Naive thymus-derived CD8-positive, alpha-beta T cell (primary cell): Measurements from ENCODE around the gene GDF2. TPM values are rescaled to one million over a fixed set of nuclear protein-coding genes. Genes with fewer than 3 reads are reported as not detected.
A peak's percentile ranks its signal among the peaks of the same experiment; 100 is the strongest.

ENCODE experiments used
- ATAC-seq, 2 donors: fragments of 150-1000 bp; cut with Tn5 transposase in 1 of 2; sonication (Bioruptor Pico), chemical (Tn5 transposase) in 1 of 2; 1 replicate in 1 of 2; 2 replicates in 1 of 2; pipeline ENCODE4 v1.10.0; 2021; ENCODE audit warnings: mild to moderate bottlenecking in 2 of 2, moderate library complexity in 2 of 2
- POLR2A ChIA-PET: fragments of 350-600 bp; sonication (Branson Sonifier 250); formaldehyde crosslinking; loops from one replicate; lab custom pipeline; 2021; ENCODE audit warnings: antibody characterized with exemption; lab: Charles Lee
- DNase-seq, 10 donors: peaks; one replicate each; pipeline versions ENCODE4 v3.0.0 to v3.0.0-alpha.2; 2020 to 2022
- H3K27ac Mint-ChIP-seq, 10 donors: one replicate each; pipeline ENCODE4 v1.8.0; 2020 to 2022; ENCODE audit warnings: mild to moderate bottlenecking in 10 of 10, mixed read lengths in 10 of 10, moderate library complexity in 4 of 10, inconsistent platforms in 1 of 10
- H3K27me3 Mint-ChIP-seq, 5 donors: one replicate each; pipeline ENCODE4 v1.8.0; 2021 to 2022; ENCODE audit warnings: mixed read lengths in 5 of 5
- H3K36me3 Mint-ChIP-seq, 3 donors: one replicate each; pipeline ENCODE4 v1.8.0; 2020 to 2022; ENCODE audit warnings: mixed read lengths in 3 of 3, mild to moderate bottlenecking in 2 of 3, inconsistent platforms in 1 of 3
- H3K4me1 Mint-ChIP-seq, 4 donors: one replicate each; pipeline ENCODE4 v1.8.0; 2021 to 2022; ENCODE audit warnings: mixed read lengths in 4 of 4
- H3K4me3 Mint-ChIP-seq, 10 donors: one replicate each; pipeline ENCODE4 v1.8.0; 2020 to 2022; ENCODE audit warnings: mild to moderate bottlenecking in 10 of 10, mixed read lengths in 10 of 10, moderate library complexity in 6 of 10, inconsistent platforms in 1 of 10
- H3K9me3 Mint-ChIP-seq, 9 donors: one replicate each; pipeline ENCODE4 v1.8.0; 2020 to 2022; ENCODE audit warnings: mixed read lengths in 9 of 9, mild to moderate bottlenecking in 3 of 9, inconsistent platforms in 1 of 9, moderate library complexity in 1 of 9
- polyA plus RNA-seq, 3 donors: library from polyadenylated mRNA; unstranded; fragments of 300-500 nt; fragmentation: Illumina TruSeq; gene quantifications; one replicate each; pipeline ENCODE4 v1.2.3, GENCODE V29; 2021
- total RNA-seq, 8 experiments: library from RNA in 2 of 8; stranded (reverse) in 2 of 8; gene quantifications; one replicate each; pipeline ENCODE4 v1.2.3 and lab custom pipeline; 2021 to 2026

The GDF2 gene
- total and polyA plus RNA-seq, 5 experiments from 2014 or later = not detected

DNA sequence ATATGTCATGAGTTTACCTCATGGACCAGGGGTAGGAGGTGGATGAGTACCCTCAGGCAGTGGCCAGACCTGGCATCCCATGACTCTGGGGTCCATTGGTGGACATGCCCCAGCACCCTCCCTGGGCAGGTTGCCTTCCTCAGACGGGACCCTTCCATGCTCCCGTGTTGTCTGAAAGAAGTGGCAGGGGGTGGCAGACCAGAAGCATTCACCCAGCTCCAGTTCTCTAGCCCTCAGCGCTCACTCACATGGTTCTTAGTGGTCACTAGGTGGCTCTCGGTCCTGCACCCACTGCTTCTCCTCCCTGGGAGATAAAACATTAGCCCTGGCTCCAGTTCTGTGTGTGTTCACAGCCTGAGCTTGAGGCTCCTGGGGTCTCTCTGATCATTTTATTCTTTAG lies 31.9 kb downstream of the GDF2 start:
- no peak overlapping the region for H3K27ac Mint-ChIP-seq
- ATAC-seq = no peak
- H3K4me1 Mint-ChIP-seq = peaks cover 0 to under 1% (median 0%) of the 10 kb centered on the region in 4 donors
- DNase-seq = no peak
- H3K36me3 Mint-ChIP-seq = no peaks in the 10 kb centered on the region
- H3K27me3 Mint-ChIP-seq = peaks cover 0 to under 1% (median 0%) of the 10 kb centered on the region in 5 donors
- H3K4me3 Mint-ChIP-seq = no peak overlapping the region
- no peaks in the 10 kb centered on the region for H3K9me3 Mint-ChIP-seq
- POLR2A ChIA-PET = no interaction called here

GRCh38 chr10:47354900-47355299 lies 32.6 kb downstream of the GDF2 start:
- no peak for ATAC-seq
- no peak for DNase-seq
- Mint-ChIP-seq H3K36me3 (no peaks in the 10 kb centered on the region), H3K27ac (no peak overlapping the region), H3K4me3 (no peak overlapping the region), H3K27me3 (peaks cover 0 to 4% (median 0%) of the 10 kb centered on the region in 5 donors), H3K9me3 (no peaks in the 10 kb centered on the region), H3K4me1 (peaks cover 0 to 2% (median 0%) of the 10 kb centered on the region in 4 donors)
- POLR2A ChIA-PET = no interaction called here

DNA sequence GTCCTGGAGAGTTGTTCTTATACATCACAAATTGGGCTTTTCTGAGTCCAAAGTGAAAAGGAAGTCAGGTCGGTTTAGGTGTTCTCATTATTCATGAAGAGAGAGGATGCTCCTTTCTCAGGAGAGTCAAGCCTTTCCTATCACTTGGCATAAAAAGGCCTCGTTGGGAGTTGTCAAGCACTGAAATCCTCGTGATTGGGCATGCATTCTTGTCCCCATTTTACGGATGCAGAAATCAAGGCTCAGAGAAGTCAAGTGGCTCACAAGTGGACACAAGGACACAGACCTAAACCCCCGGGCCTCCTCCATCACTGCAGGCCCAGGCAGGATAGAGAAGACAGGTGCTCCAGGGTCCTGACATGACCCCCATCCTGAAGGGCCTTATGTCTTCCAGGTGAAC lies 34.5 kb downstream of the GDF2 start:
- DNase-seq (no peak), ATAC-seq (no peak)
- no peaks in the 10 kb centered on the region for H3K9me3 Mint-ChIP-seq
- no peak overlapping the region for H3K4me3 Mint-ChIP-seq
- POLR2A ChIA-PET = no interaction called here
- no peak overlapping the region for H3K27ac Mint-ChIP-seq
- H3K27me3 Mint-ChIP-seq = peaks cover 0 to 4% (median 0%) of the 10 kb centered on the region in 5 donors
- H3K4me1 Mint-ChIP-seq = peaks cover 0 to 2% (median 0%) of the 10 kb centered on the region in 4 donors
- H3K36me3 Mint-ChIP-seq = no peaks in the 10 kb centered on the region

GRCh38 chr10:47357131-47357582 lies 34.9 kb downstream of the GDF2 start:
- POLR2A ChIA-PET = no interaction called here
- Mint-ChIP-seq H3K36me3 (no peaks in the 10 kb centered on the region), H3K4me3 (no peak overlapping the region), H3K27ac (no peak overlapping the region), H3K27me3 (peaks cover 0 to 4% (median 0%) of the 10 kb centered on the region in 5 donors), H3K4me1 (peaks cover 0 to 2% (median 0%) of the 10 kb centered on the region in 4 donors), H3K9me3 (no peaks in the 10 kb centered on the region)
- DNase-seq (no peak), ATAC-seq (no peak)

DNA sequence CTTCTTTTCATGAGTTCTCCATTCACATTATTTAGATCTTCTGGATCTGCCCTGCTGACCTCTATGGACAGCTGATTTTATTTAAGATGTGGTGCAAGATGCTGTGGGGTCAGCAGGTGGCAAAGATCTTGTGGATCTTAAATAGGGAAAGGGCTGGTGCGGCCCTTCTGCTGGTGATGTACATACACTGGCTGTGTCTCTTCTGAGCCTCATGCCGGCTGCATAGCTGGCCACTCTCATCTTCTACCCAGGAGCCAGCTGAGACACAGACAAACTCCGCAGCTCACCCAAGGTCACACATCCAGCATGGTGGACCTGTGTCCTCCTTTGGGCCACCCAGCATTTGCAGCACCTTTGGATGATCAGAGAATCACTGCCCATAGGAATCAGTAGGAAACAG lies 35.7 kb downstream of the GDF2 start:
- Mint-ChIP-seq H3K4me1 (peaks cover 0 to 2% (median 0%) of the 10 kb centered on the region in 4 donors), H3K27ac (no peak overlapping the region)
- POLR2A ChIA-PET = no interaction called here

GRCh38 chr10:47358457-47358856 lies 36.2 kb downstream of the GDF2 start:
- Mint-ChIP-seq H3K4me3 (no peak overlapping the region), H3K4me1 (peaks cover 0 to 2% (median 0%) of the 10 kb centered on the region in 4 donors)
- POLR2A ChIA-PET = no interaction called here

More for the DNA sequence above, 35.7 kb downstream of the GDF2 start:
- Mint-ChIP-seq H3K9me3 (no peaks in the 10 kb centered on the region), H3K36me3 (no peaks in the 10 kb centered on the region), H3K27me3 (peaks cover 0 to 4% (median 0%) of the 10 kb centered on the region in 5 donors), H3K4me3 (no peak overlapping the region)
- DNase-seq (no peak), ATAC-seq (no peak)

GRCh38 chr10:47359101-47359500 lies 36.8 kb downstream of the GDF2 start:
- Mint-ChIP-seq H3K4me1 (peaks cover 0 to 2% (median 0%) of the 10 kb centered on the region in 4 donors), H3K27ac (peak overlapping the region in 2 of 10 donors; percentile 23 to 58)
- ATAC-seq = no peak

More at GRCh38 chr10:47358457-47358856, 36.2 kb downstream of the GDF2 start:
- H3K27me3 Mint-ChIP-seq = peaks cover 0 to 4% (median 0%) of the 10 kb centered on the region in 5 donors
- DNase-seq = no peak
- no peaks in the 10 kb centered on the region for H3K9me3 Mint-ChIP-seq
- H3K27ac Mint-ChIP-seq = peak overlapping the region in 1 of 10 donors; percentile 23
- no peaks in the 10 kb centered on the region for H3K36me3 Mint-ChIP-seq
- no peak for ATAC-seq

DNA sequence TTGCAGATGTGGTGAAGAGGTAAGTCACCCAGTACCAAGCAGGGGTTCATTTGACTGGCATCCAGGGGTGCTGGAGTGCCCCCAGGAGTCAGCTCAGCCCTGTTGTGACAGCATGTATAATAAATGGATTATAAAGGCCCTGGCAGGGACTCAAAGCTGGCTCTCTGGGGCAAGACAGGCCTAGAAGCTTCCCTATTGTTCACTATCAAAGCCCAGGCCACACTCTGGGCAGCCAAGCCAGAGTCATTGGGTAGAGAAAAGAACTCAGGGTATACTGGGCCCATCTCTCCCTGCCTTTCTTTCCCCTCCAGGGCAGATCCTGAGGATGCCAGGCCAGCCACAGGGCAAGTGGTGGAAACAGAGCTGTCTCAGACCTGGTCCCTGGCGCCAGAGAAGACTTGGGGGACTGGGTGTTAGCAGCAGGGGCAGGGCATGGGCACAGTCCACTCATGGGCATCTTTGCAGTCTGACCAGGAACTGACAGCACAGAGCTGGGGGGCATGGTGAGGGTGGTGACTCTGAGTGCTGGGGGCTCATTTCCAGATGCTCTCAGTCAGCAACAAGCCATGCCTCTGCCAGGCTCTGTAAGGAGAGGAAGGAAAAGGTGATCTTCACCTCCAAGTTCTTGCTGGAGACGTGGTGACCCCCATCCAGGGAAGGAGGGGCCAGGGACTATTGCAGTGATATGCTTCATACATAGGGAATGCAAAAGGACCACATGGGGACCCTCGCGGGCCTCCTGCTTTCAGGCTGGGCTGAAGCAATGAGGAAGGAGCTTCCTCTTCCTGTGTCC lies 37.6 kb downstream of the GDF2 start:
- Mint-ChIP-seq H3K27ac (no peak overlapping the region), H3K4me3 (no peak overlapping the region), H3K9me3 (no peaks in the 10 kb centered on the region), H3K27me3 (peaks cover 0 to 4% (median 0%) of the 10 kb centered on the region in 5 donors), H3K4me1 (peaks cover 0 to 2% (median 0%) of the 10 kb centered on the region in 4 donors), H3K36me3 (no peaks in the 10 kb centered on the region)
- ATAC-seq (no peak), DNase-seq (no peak)
- POLR2A ChIA-PET = no interaction called here

More at GRCh38 chr10:47359101-47359500, 36.8 kb downstream of the GDF2 start:
- no peak overlapping the region for H3K4me3 Mint-ChIP-seq
- peaks cover 0 to 4% (median 0%) of the 10 kb centered on the region in 5 donors for H3K27me3 Mint-ChIP-seq
- POLR2A ChIA-PET = no interaction called here
- H3K36me3 Mint-ChIP-seq = no peaks in the 10 kb centered on the region
- H3K9me3 Mint-ChIP-seq = no peaks in the 10 kb centered on the region
- no peak for DNase-seq

- H3K4me1 Mint-ChIP-seq = peaks cover 0 to 2% (median 0%) of the 10 kb centered on the region in 4 donors
- no peaks in the 10 kb centered on the region for H3K36me3 Mint-ChIP-seq
- H3K4me3 Mint-ChIP-seq = no peak overlapping the region
- ATAC-seq (no peak), DNase-seq (no peak)
- peak overlapping the region in 1 of 10 donors; percentile 25 for H3K27ac Mint-ChIP-seq
- POLR2A ChIA-PET = no interaction called here
- H3K9me3 Mint-ChIP-seq = no peaks in the 10 kb centered on the region
- peaks cover 0 to 4% (median 0%) of the 10 kb centered on the region in 5 donors for H3K27me3 Mint-ChIP-seq
Observed at GRCh38 chr10:47360419-47361040, 38.3 kb downstream of the GDF2 start.

DNA sequence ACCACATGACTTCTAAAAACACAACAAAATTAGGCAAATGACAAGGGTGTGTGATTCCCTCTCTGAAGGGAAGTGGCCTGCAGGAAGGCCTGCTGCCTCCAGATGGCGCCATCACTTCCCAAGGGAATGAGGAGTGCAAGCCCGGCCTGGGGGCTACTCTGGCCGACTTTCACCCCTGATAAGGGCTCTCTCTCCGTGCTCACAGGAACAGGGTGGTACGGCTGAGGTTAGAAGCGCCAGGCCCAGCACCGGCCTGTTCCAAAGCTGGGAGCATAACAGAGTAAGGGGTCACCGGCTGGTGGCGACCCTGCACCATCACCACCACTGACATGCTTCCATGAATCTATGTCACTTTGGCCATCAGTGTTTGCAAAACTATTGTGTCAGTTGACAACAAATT lies 39.0 kb downstream of the GDF2 start:
- DNase-seq = no peak
- Mint-ChIP-seq H3K36me3 (no peaks in the 10 kb centered on the region), H3K27ac (peak overlapping the region in 1 of 10 donors; percentile 25), H3K4me1 (peaks cover 0 to 2% (median 0%) of the 10 kb centered on the region in 4 donors), H3K4me3 (no peak overlapping the region), H3K27me3 (peaks cover 0 to 4% (median 0%) of the 10 kb centered on the region in 5 donors), H3K9me3 (no peaks in the 10 kb centered on the region)
- POLR2A ChIA-PET = no interaction called here
- no peak for ATAC-seq

DNA sequence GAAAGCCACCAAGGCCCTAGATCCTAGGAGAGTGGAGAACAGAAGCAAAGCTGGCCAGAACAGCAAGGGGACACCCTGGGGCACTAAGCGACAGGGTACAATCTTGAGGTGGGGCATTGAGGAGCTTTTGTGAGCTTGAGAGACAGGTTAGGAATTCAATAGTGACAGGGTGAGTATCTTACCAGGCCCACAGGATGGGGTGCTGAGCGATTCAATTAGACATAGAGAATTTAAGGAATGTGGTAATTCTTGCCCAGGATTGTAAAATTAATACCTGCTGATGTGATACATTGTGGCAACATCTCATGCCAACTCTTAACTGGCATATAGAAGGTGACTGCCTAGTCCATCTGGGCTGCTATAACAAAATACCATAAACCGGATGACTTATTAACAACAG lies 39.9 kb downstream of the GDF2 start:
- no peak for DNase-seq
- Mint-ChIP-seq H3K9me3 (no peaks in the 10 kb centered on the region), H3K36me3 (no peaks in the 10 kb centered on the region), H3K4me3 (no peak overlapping the region), H3K4me1 (peaks cover 0 to 2% (median 0%) of the 10 kb centered on the region in 4 donors), H3K27ac (no peak overlapping the region), H3K27me3 (peaks cover 0 to 4% (median 0%) of the 10 kb centered on the region in 5 donors)
- POLR2A ChIA-PET = no interaction called here
- no peak for ATAC-seq

GRCh38 chr10:47363781-47364180 lies 41.5 kb downstream of the GDF2 start:
- Mint-ChIP-seq H3K36me3 (no peaks in the 10 kb centered on the region), H3K27me3 (peaks cover 0 to 4% (median 0%) of the 10 kb centered on the region in 5 donors), H3K4me1 (peaks cover 0 to 2% (median 0%) of the 10 kb centered on the region in 4 donors), H3K4me3 (no peak overlapping the region), H3K27ac (no peak overlapping the region), H3K9me3 (no peaks in the 10 kb centered on the region)
- POLR2A ChIA-PET = no interaction called here
- DNase-seq (no peak), ATAC-seq (no peak)

DNA sequence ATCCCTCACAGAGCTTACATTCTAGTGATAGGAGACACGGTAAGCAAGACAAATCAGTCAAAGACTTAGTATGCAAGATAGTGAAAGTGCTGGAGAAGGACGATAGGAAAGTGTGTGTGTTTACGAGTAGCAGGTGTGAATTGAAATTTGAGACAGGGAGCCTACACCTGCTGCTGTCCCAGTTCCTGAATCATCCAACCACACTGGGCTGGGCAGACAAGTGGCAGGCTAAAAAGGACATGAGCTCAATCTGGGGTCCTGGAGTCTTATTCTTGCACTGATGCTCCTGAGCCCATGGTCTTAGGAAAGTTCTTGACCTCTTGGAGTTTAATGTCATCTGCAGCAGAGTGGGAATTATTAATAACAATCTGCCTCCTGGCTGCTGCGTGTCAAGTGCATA lies 42.1 kb downstream of the GDF2 start:
- ATAC-seq (no peak), DNase-seq (no peak)
- POLR2A ChIA-PET = no interaction called here
- Mint-ChIP-seq H3K4me1 (peaks cover 0 to under 1% (median 0%) of the 10 kb centered on the region in 4 donors), H3K9me3 (no peaks in the 10 kb centered on the region), H3K36me3 (no peaks in the 10 kb centered on the region), H3K27me3 (peaks cover 0 to 1% (median 0%) of the 10 kb centered on the region in 5 donors), H3K27ac (no peak overlapping the region), H3K4me3 (no peak overlapping the region)
